GM19455 (cell line): Measurements from ENCODE around the gene DDAH1.

ENCODE experiments used
- ATAC-seq: cut with Tn5 transposase; IDR thresholded peaks from one replicate; pipeline ENCODE4 v1.9.1; 2021; ENCODE audit not compliant: unreplicated experiment

DDAH1 gene

DNA sequence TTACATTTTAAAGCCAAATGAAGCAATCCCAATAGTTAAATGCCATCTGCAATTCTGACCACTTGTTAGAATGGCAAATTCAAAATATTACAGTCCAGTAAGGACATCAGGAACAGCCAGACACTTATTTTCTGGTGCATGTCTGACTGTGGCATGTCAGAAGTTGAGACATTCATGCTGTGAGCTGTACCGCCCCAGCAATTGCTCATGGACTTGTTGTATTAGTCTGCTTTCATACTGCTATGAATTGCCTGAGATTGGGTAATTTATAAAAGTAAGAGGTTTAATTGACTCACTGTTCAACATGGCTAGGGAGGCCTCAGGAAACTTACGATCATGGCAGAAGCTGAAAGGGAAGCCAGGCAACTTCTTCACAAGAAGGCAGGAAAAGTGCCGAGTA is 19.1 kb downstream of the DDAH1 start:
- ATAC-seq = no peak

DNA sequence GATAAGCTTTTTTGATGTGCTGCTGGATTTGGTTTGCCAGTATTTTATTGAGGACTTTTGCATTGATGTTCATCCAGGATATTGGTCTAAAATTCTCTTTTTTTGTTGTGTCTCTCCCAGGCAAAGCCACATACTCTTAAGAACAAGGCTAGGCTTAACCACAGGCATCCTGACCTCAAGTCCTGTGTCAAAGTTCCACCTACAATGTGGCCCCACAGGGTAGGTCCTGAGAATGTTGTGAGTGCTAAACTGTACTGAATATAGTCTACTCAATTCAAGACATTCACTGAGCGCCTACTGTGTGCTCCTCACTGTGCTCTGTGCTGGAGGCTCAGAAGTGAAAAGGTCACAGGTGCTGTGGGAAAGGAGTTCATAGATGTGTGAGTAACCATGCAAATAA is 20.6 kb downstream of the DDAH1 start:
- ATAC-seq = no peak

DNA sequence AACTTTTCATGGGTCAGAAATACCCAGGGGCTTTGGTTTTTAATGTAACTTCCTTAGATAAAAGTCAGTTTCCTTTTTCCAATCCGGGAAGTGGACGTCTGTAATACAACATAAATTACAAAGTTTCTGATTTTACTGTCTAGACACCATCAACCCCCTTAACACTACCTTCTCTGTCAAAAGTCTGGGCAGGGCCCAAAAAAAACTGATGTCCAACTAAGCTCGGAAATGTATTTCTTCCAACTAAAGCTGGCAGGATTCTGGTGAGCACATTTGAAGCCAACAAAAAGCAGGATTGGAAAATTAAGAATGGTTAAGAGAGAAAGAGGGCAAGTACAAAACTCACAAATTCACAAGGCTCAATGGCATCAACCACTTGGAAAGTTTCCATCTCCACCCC is 24.3 kb downstream of the DDAH1 start:
- ATAC-seq = no peak

DNA sequence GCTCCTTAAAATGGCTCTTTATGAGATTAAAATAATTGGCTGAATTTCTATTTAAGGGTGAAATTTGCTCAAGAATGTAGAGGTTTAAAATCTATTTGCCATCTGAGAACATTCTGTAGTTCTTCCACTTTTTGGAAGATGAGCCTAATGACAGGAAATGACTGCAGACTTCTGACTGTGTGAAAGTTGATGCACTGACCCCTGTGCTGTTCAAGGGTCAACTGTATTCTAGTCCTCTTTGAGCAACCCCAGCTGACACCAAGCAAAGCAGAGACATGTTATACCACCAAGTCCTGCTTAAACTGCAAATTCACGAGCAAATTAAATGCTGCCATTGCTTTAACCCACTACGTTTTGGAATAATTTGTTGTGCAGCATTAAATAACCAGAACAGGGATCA is 26.6 kb downstream of the DDAH1 start:
- no peak for ATAC-seq

DNA sequence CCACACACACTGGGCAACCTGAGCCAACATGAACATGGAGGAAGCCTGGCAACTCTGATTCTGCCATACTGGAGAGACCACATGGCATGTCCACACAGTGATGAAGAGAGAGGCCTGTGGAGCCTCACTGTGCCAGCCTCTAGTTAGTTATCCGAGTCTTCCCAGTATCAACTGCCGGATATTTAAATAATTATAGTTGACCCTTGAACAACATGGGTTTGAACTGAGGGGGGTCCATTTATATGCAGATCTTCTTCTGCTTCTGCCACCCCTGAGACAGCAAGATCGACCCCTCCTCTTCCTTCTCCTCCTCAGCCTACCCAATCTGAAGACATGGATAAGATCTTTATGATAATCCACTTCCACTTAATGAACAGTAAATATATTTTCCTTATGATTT is 27.8 kb downstream of the DDAH1 start:
- no peak for ATAC-seq

DNA sequence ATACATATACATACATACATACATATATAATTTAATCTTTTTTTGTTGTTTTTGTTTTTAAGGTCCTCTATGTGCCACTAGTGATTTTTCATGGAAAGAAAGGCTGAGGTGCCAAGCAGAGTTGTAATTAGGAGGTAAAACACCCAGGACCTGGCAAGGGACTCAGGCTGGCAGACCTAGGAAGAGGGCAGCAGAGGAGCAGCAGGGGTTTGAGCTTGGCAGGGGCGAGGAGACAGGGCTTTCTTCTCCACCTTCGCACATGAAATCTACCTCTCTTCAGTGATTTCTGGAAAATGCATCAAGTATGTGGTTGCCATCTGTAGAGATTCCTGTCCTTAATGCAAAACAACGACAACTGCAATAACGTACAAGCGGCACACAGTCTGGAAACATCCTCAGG is 31.9 kb downstream of the DDAH1 start:
- ATAC-seq = no peak

DNA sequence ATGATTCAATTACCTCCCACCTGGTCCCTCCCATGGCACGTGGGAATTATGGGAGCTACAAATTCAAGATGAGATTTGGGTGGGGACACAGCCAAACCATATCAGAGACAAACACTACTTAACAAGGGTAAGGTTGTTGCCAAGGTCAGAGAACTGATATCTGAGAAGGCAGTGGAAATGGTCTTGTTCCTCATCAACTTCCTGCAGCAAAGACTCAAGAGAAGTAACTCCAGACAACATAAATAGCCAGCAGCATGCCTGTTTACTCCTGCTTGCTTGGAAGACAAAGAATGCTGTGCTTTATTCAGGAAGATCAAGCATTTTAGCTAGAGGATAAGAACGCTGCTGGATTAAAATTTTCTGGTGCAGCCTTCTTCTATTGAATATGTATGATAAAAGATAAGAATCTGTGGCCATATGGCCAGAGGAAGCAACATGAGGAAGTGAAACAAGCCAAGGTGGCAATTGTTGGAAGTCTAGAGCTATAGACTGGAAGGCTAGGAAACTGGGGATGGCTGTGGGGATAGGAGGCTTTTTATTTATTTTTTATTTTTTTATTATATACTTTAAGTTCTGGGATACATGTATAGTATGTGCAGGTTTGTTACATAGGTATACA is 36.4 kb downstream of the DDAH1 start:
- no peak for ATAC-seq

DNA sequence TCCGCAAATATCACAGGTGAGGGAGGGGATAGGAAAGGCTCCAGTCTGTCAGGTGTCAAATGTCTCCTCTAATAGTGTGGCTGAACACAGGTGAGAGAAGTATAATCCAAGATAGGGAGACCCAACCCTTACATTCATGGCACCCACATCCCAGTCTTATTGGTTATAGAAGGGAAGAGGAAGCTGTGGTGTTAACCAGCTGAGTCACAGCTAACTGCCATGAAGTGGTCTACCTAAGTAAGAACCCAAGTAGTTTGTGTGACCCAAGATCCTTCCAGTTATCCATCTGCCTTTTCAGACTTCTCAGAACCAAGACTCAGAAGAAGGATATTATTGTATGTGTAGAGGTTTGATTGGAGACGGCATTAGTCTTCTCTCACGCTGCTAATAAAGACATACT is 37.1 kb downstream of the DDAH1 start:
- ATAC-seq = no peak

DNA sequence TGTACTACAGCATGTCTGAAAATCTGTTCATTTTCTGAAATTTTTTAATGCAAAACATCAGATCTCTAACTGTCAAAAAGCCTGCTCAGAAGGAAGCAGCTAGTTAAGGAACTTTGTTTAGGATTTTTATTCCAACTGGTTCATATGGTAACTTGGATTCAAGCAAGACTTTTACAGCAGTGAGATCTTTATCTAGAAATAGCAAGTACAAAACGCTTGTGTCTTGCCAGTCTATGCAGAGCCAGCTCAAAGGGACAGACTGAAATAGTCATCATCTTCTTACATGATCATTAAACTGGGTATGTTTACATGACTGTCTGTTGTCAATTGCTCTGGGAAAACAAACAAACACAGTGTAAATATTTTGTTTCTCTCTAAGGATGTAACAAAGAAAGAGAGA is 37.6 kb downstream of the DDAH1 start:
- no peak for ATAC-seq

DNA sequence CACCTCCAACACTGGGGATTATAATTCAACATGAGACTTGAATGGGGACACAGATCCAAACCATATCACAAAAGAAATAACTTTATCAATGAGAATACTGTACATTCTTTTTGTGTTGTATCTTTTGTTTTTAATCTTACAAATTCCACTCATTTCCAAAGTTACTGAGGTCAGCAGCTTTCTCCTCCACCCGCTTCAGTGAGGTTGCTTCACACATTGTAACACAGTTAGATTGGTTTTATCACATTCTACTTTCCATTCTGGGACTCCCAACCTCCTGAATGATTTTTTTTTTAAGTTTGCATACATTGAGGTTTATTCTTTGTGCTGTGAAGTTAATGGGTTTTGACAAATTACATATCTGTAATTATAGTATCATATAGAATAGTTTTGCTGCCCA is 43.8 kb downstream of the DDAH1 start:
- ATAC-seq = no peak

DNA sequence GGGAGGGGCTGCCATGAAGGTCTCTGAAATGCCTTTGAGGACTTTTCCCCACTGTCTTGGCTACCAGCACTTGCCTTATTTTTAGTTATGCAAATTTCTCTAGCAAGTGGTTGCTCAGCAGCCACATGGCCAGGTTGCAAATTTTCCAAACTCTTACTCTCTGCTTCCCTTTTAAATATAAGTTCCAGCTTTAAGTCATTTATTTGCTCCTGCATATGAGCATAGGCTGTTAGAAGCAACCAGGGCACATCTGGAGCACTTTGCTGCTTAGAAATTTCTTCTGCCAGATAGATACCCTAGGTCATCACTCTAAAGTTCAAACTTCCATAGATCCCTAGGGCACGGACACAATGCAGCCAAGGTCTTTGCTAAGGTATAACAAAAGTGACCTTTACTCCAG is 44.8 kb downstream of the DDAH1 start:
- no peak for ATAC-seq

DNA sequence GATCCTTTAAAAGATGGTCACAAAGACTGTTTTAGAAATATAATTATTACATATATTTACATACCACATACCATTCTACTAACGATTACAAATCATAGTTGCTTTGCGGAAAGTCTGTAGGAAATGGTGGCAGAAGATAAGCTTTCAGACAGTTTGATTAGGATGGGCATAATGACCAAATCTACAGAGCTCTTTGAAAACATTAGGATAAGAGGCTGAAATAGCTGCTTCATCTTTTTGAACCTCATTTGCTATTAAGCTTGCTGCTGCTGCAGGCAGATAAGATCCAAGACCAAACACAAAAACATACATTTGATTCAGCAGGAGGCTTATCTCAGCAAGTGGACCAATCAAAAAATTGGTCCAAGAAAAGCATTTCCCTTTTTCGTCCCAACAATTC is 47.1 kb downstream of the DDAH1 start:
- no peak for ATAC-seq

DNA sequence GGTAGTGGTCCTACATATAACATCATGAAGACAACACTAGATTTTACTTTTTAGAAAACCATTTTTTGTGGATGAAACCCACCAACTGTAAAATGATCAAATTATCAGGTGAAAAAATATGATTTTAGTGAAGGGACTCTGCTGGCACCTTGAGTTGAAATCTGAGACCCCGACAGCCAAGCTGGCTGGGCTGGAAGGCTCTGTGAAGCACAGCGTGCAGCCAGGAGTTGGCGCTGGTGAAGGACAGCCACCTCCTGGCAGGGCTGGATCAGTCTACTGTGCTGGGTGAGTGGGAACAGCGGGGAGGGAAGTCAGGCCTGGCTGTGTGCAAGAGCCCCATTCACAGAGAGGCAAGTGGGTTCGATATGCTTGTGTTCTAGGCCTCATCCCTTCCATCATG is 47.9 kb downstream of the DDAH1 start:
- ATAC-seq = no peak

DNA sequence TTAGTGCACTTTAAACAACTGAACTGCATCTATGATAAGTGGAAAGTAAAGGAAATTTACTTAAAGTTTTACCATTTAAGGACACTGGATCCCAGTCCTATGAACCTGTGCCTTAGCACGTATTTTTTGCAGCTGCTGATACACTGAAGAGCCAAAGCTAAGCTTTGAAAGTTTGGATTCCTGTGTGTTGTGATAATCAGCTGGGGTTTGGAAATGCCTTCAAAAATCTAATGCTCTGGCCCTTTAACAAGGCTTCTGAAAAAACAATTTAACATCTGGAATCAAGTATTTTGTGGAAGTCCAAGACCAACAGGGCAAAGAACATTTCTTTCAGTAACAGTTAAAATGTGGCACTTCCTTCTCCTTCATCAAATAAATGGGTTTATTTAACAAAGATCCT is 51.8 kb downstream of the DDAH1 start:
- no peak for ATAC-seq

DNA sequence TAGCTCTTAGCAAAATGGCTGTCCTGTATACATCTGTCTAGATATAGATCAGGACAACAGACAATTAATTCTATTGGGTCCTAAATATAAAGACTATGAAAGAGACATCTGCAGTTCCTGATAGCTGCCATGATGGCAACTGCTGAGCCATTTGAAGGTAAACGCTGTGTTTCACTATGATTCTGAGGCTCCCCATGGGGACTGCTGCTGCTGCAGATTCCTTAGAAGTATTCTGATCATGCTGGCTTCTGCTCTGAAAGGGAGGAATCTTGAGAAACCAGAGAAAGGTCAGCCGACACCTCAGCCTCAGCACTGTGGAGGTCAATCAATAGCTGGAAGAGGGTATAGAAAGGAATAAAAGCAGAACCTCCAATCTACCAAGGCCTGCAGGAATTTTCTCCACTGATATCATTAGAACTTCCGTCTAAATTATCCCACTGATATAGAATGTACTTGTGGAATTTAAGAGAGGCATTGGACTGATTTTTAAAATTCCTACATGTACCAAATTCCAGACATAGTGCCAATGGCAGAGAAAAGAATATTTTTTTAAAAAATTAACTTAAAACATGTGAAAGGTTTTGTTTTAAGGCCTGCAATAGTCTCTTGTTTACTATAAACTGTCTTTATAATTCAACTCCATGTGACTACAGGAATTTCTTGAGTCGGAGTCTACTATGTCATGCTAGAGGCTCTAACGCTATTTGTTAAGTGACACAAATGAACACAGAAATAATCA is 53.2 kb downstream of the DDAH1 start:
- ATAC-seq = no peak

DNA sequence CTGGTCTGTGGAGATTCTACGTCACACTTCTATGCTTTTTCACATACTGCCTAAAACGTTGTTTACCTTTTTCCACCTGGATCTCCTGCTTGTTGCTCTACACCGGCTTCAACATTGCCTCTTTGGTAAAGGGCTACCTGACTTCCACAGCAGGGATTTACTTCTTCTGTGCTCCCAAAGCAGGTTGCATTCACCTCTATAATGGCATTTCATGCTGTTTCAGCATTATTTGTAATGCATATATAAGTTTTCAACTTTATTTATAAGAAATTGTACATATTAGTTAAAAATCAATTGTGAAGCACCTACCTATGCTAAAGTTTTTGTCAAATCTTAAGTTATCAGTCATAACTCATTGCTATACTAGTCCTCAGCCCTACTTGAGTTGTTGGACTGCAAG is 55.4 kb downstream of the DDAH1 start:
- ATAC-seq = no peak

DNA sequence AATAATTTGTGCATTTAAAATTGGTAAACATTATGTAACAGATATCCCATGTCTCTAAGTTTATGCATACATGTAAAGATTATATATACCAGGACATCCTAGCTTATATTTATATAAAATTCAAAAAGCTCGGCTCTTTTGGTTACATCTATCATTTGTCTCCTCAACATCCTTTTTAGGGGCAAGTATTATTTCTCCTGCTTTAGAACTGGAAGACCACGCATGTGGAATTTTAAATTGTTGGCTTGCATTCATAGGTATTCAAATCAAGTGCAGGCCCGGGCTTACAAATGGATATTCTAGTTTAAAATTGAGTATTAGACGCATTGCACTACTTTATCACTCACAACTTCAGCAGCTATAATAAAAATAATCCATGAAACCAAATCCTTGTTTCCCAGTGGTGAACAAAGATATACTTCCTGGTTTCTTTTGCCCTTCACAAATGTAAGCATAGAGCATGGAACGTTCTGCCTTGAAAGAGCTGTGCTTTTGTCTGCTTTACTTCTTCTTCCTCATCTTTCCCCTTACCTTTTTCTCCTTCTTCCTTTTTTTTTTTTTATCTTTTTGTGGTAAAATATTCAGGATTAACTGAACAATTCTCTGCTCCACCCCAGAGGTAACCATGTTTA is 57.1 kb downstream of the DDAH1 start:
- ATAC-seq = no peak

DNA sequence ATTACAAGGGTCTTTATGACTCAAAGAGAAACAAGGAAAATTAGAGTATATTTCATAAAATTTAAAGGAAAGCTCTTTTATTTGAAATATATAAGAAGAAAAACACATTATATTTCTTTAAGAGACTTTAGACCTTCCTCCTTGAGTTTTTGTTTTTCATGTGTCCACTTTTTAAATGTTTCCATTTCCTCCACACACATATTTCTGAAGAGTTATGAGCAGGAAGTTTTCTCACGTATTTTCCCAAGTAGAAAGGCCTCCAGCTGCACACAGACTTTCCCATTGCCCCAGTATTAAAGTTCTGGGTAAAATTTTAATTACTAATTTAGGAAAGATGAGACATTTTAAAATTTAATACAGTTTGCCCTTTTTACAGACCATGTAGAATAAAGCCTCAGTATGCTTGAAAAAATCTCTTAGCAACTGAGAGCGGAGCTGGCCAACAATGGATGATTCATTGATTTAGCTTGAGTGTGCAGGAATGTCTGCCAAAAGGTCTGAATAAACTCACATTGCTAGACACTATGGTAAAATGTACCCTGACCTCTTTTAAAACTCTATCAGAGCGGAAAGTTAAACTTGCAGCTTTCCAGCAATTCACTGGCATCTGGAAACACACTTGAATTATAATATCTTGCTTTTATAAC is 57.9 kb downstream of the DDAH1 start:
- ATAC-seq = no peak

DNA sequence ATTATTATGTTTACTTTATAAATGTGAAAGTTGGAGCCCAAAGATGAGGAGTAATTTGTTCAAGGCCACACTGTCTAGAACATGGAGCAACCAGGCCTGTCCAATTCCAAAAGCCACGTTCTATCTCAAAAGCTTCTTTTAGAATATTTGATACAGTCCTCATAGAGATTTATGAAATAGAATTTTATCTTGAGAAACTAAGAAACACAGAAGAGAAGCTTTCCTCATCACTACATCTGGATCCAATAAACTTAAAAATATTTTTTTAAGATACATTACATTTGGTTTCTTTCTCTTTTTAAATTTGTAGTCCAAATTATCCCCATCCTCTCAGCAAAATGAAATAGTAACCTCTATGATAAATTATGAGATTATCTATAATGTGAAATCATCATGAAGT is 58.9 kb downstream of the DDAH1 start:
- ATAC-seq = no peak

DNA sequence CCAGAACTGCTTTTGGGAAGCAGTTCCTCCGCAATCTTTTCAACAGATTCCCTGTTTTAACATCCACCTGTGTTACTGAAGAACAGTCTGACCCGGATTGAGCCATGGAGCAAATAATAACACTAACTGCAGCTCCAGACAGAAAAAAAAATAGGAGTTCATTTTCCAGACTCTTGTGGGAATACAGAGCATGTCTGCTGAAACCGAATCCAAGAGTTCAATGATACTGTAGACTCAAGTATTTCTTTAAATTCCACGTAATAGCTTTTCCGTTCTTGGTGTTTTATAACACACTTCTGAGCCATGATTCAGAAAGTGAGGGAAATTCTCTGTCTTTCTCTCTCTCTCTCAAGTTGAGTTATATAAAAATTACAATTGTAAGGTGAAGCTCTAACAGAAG is 60.6 kb downstream of the DDAH1 start:
- no peak for ATAC-seq

DNA sequence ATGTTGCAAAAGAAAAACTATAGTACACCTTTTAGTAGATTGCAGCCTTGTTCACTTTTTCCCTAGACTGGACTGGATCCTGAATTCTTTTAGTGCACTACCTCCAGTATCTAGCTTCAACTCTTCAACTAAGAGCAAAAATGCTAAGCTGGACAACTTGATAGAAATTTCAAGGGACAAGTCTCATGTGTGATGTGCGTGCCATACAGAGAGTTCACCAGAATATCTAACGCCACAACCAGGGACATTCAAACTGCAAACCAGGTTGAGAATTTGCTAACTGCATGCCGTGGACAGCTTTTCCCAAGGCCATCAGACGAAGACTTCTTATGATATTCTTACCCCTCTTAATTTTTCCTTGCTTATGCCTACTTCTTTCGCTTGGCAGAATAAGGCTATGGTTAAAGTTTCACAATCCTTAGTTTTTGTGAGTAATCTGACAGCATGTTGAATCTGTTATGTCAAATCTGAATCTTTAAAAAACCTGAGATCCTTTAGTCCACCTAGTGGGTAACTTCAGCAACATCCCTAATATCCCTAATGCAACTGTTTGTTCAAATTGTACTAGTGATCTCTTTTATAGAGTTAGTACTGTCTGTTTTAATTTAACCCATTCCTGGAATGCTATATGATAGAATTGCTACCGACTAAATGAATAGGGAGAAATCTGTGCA is 66.4 kb downstream of the DDAH1 start:
- no peak for ATAC-seq
